Liver (tissue), 9 donors: ENCODE results near the gene BCL2. TPM values are rescaled to one million over a fixed set of nuclear protein-coding genes. Genes with fewer than 3 reads are reported as not detected.

Source experiments
- DNase-seq: peaks from one replicate; pipeline ENCODE4 v3.0.0-alpha.2; 2017; ENCODE audit warnings: low spot score
- H3K27ac ChIP-seq, 2 donors: one replicate each; pipeline ENCODE4 v1.7.0; 2013; ENCODE audit warnings: inconsistent platforms in 2 of 2, low read length in 2 of 2, control low read depth in 1 of 2, low read depth in 1 of 2, mild to moderate bottlenecking in 1 of 2
- H3K27me3 ChIP-seq, 4 donors: one replicate each; pipeline versions ENCODE4 v1.6.1 to v1.7.0; 2013; ENCODE audit warnings: low read length in 3 of 4, inconsistent platforms in 1 of 4, mild to moderate bottlenecking in 1 of 4, moderate library complexity in 1 of 4; ENCODE audit not compliant: control insufficient read depth in 4 of 4, insufficient read depth in 4 of 4
- H3K36me3 ChIP-seq, 4 donors: one replicate each; pipeline versions ENCODE4 v1.6.1 to v1.7.0; 2013; ENCODE audit warnings: low read length in 3 of 4, mild to moderate bottlenecking in 3 of 4, low read depth in 1 of 4, moderate library complexity in 1 of 4; ENCODE audit not compliant: control insufficient read depth in 4 of 4, insufficient read depth in 3 of 4
- H3K4me1 ChIP-seq, 4 donors: one replicate each; pipeline versions ENCODE4 v1.6.1 to v1.7.0; 2013; ENCODE audit warnings: low read length in 3 of 4, mild to moderate bottlenecking in 3 of 4, moderate library complexity in 1 of 4; ENCODE audit not compliant: control insufficient read depth in 4 of 4, insufficient read depth in 4 of 4
- H3K4me3 ChIP-seq, 3 donors: one replicate each; pipeline versions ENCODE4 v1.6.1 to v1.7.0; 2013; ENCODE audit warnings: low read length in 3 of 3, control low read depth in 1 of 3, low read depth in 1 of 3, mild to moderate bottlenecking in 1 of 3
- H3K9ac ChIP-seq, 2 donors: one replicate each; pipeline ENCODE4 v1.7.0; 2013; ENCODE audit warnings: low read length in 2 of 2, mild to moderate bottlenecking in 2 of 2, moderate library complexity in 2 of 2, control low read depth in 1 of 2, low read depth in 1 of 2
- H3K9me3 ChIP-seq, 4 donors: one replicate each; pipeline versions ENCODE4 v1.6.1 to v1.7.0; 2013; ENCODE audit warnings: low read length in 3 of 4; ENCODE audit not compliant: control insufficient read depth in 4 of 4
- ATF3 ChIP-seq: IDR thresholded peaks from 2 replicates; pipeline ENCODE4 v1.6.1; 2016; ENCODE audit warnings: antibody characterized with exemption
- CTCF ChIP-seq: fragments of 150-350 bp; IDR thresholded peaks from 2 replicates; pipeline ENCODE4 v1.5.1; 2017; ENCODE audit warnings: improper control_type of control experiment, low read depth, low read length; ENCODE audit not compliant: missing input control
- EGR1 ChIP-seq, 2 donors: IDR thresholded peaks; 2 replicates each; pipeline ENCODE4 v1.6.1; 2016 to 2018; ENCODE audit warnings: antibody characterized with exemption in 2 of 2, low read depth in 2 of 2
- FOXA1 ChIP-seq: IDR thresholded peaks from 2 replicates; pipeline ENCODE4 v1.6.1; 2016; ENCODE audit warnings: antibody characterized with exemption
- FOXA2 ChIP-seq: IDR thresholded peaks from 2 replicates; pipeline ENCODE4 v1.6.1; 2016; ENCODE audit warnings: antibody characterized with exemption
- GABPA ChIP-seq, 2 donors: IDR thresholded peaks in 1 of 2; conservative IDR thresholded peaks in 1 of 2; 2 replicates each; pipeline ENCODE4 v1.6.1; 2016; ENCODE audit warnings: antibody characterized with exemption in 2 of 2, mild to moderate bottlenecking in 1 of 2, moderate library complexity in 1 of 2
- HNF4A ChIP-seq, 2 donors: conservative IDR thresholded peaks; 2 replicates each; pipeline ENCODE4 v1.6.1; 2016; ENCODE audit warnings: antibody characterized with exemption in 2 of 2, mild to moderate bottlenecking in 2 of 2
- HNF4G ChIP-seq: IDR thresholded peaks from 2 replicates; pipeline ENCODE4 v1.6.1; 2016; ENCODE audit warnings: antibody characterized with exemption
- JUND ChIP-seq, 2 donors: IDR thresholded peaks; 2 replicates each; pipeline ENCODE4 v1.6.1; 2016; ENCODE audit warnings: antibody characterized with exemption in 2 of 2
- MAX ChIP-seq: IDR thresholded peaks from 2 replicates; pipeline ENCODE4 v1.6.1; 2016; ENCODE audit warnings: antibody characterized with exemption
- NR2F2 ChIP-seq: IDR thresholded peaks from 2 replicates; pipeline ENCODE4 v1.6.1; 2016; ENCODE audit warnings: antibody characterized with exemption
- RAD21 ChIP-seq, 2 donors: IDR thresholded peaks; 2 replicates each; pipeline ENCODE4 v1.6.1; 2016; ENCODE audit warnings: antibody characterized with exemption in 2 of 2, mild to moderate bottlenecking in 2 of 2
- REST ChIP-seq: IDR thresholded peaks from 2 replicates; pipeline ENCODE4 v1.6.1; 2016; ENCODE audit warnings: antibody characterized with exemption, mild to moderate bottlenecking
- RXRA ChIP-seq, 2 donors: IDR thresholded peaks; 2 replicates each; pipeline ENCODE4 v1.6.1; 2017 to 2018; ENCODE audit warnings: antibody characterized with exemption in 2 of 2, mild to moderate bottlenecking in 1 of 2
- SP1 ChIP-seq: IDR thresholded peaks from 2 replicates; pipeline ENCODE4 v1.6.1; 2018; ENCODE audit warnings: antibody characterized with exemption, mild to moderate bottlenecking
- TAF1 ChIP-seq: conservative IDR thresholded peaks from 2 replicates; pipeline ENCODE4 v1.6.1; 2016; ENCODE audit warnings: antibody characterized with exemption, mild to moderate bottlenecking
- YY1 ChIP-seq: IDR thresholded peaks from 2 replicates; pipeline ENCODE4 v1.6.1; 2016; ENCODE audit warnings: antibody characterized with exemption, mild to moderate bottlenecking
- ZBTB33 ChIP-seq: IDR thresholded peaks from 2 replicates; pipeline ENCODE4 v1.6.1; 2016; ENCODE audit warnings: antibody characterized with exemption
- WGBS: extraction: QIAGEN DNeasy Blood & Tissue Kit; methylation state at CpG from one replicate; pipeline ENCODE4 v1.1.7; 2013; 5-methylcytosine and 5-hydroxymethylcytosine counted together
- polyA plus RNA-seq, 2 donors: library from polyadenylated mRNA; stranded (reverse) in 1 of 2; unstranded in 1 of 2; fragments of 200-250 nt in 1 of 2; fragments of >200 nt in 1 of 2; fragmentation: Nextera tagmentation in 1 of 2; extraction: Ambion mirVana in 1 of 2; gene quantifications; one replicate each; pipeline versions ENCODE4 v1.2.1 to v1.2.3, GENCODE V29; 2013 to 2015
- total RNA-seq, 2 donors: library from RNA; depleted of rRNA; stranded (reverse); fragments of >200 nt; gene quantifications; one replicate each; pipeline ENCODE4 v1.2.3, GENCODE V29; 2014
- donor health status: healthy.
- donor health status: healthy.
- donor health status: healthy.
- donor health status: healthy.
- donor health status: healthy.

Gene BCL2
- total and polyA plus RNA-seq, 4 donors, result 0.40 to 3.9 (median 1.4) TPM

- no peaks in the 10 kb centered on the region for H3K27me3 ChIP-seq
- H3K4me1 ChIP-seq, result no peaks in the 10 kb centered on the region
- WGBS, result 69% methylated on average over 8 of the region's 8 CpGs
- H3K36me3 ChIP-seq, result peaks cover 17 to 67% (median 47%) of the 10 kb centered on the region in 4 donors
- no peak overlapping the region for H3K9ac ChIP-seq
- no peak for DNase-seq
- no peaks in the 10 kb centered on the region for H3K9me3 ChIP-seq
- TF ChIP-seq RXRA (IDR thresholded peaks at IDR 0.05), result peak in 1 of 2 donors; percentile 7
- TF ChIP-seq HNF4A (conservative IDR thresholded peaks at IDR 0.05), result peak in 1 of 2 donors; percentile 47
- no peak for TF ChIP-seq REST
- TF ChIP-seq CTCF, result no peak
- peak in 1 of 2 donors; percentile 63 for TF ChIP-seq JUND (IDR thresholded peaks at IDR 0.05)
- no peak for TF ChIP-seq HNF4G
- H3K4me3 ChIP-seq, result no peak overlapping the region
- H3K27ac ChIP-seq, result no peak overlapping the region
Measured at GRCh38 chr18:63336366-63337099, 17.0 kb upstream of the BCL2 start.

GRCh38 chr18:63331105-63331504, 11.5 kb upstream of the BCL2 start:
- H3K27ac ChIP-seq, result no peak overlapping the region
- H3K4me3 ChIP-seq, result no peak overlapping the region
- H3K4me1 ChIP-seq, result no peaks in the 10 kb centered on the region
- no peak for DNase-seq
- 95% methylated on average over 4 of the region's 4 CpGs for WGBS
- H3K27me3 ChIP-seq, result no peaks in the 10 kb centered on the region
- H3K9me3 ChIP-seq, result no peaks in the 10 kb centered on the region
- H3K36me3 ChIP-seq, result peaks cover 9 to 48% (median 37%) of the 10 kb centered on the region in 4 donors
- no peak overlapping the region for H3K9ac ChIP-seq
- TF ChIP-seq EGR1 (IDR thresholded peaks at IDR 0.05; ENCODE audit: low read depth in 2 of 2) (no peak), RAD21 (IDR thresholded peaks at IDR 0.05) (no peak), HNF4A (conservative IDR thresholded peaks at IDR 0.05) (no peak), YY1 (no peak), RXRA (IDR thresholded peaks at IDR 0.05) (no peak), MAX (no peak), ATF3 (no peak), FOXA1 (no peak), CTCF (no peak), ZBTB33 (no peak), REST (no peak), FOXA2 (no peak), GABPA (IDR thresholded peaks at IDR 0.05 in 1 of 2, conservative IDR thresholded peaks at IDR 0.05 in 1 of 2) (no peak), NR2F2 (no peak), TAF1 (no peak), SP1 (no peak)
